GM19099 (cell line): ENCODE results near the gene CEBPA.

ENCODE experiments used
- POLR2A ChIP-seq: IDR thresholded peaks from 3 replicates; pipeline ENCODE4 v1.6.1; 2011; ENCODE audit warnings: low read depth; ENCODE audit not compliant: insufficient read length; ENCODE audit errors: extremely low read depth

Gene CEBPA

GRCh38 chr19:33334271-33334670 lies 31.9 kb upstream of the CEBPA start:
- TF ChIP-seq POLR2A, result no peak

GRCh38 chr19:33333642-33334041 lies 31.3 kb upstream of the CEBPA start:
- TF ChIP-seq POLR2A, result no peak

- TF ChIP-seq POLR2A, result no peak
Observed at GRCh38 chr19:33333151-33333550, 30.8 kb upstream of the CEBPA start.

GRCh38 chr19:33332248-33332647 lies 29.9 kb upstream of the CEBPA start:
- TF ChIP-seq POLR2A, result no peak

GRCh38 chr19:33329736-33330135 lies 27.4 kb upstream of the CEBPA start:
- TF ChIP-seq POLR2A, result no peak

- TF ChIP-seq POLR2A, result no peak
Observed at GRCh38 chr19:33329060-33329459, 26.7 kb upstream of the CEBPA start.

GRCh38 chr19:33325920-33326319 lies 23.6 kb upstream of the CEBPA start:
- TF ChIP-seq POLR2A, result no peak

- no peak for TF ChIP-seq POLR2A
Observed at GRCh38 chr19:33324628-33325027, 22.3 kb upstream of the CEBPA start.

- TF ChIP-seq POLR2A, result no peak
Observed at GRCh38 chr19:33323093-33323820, 20.9 kb upstream of the CEBPA start.

- TF ChIP-seq POLR2A, result no peak
Observed at GRCh38 chr19:33320636-33321035, 18.3 kb upstream of the CEBPA start.

- TF ChIP-seq POLR2A, result no peak
Observed at GRCh38 chr19:33317517-33317916, 15.2 kb upstream of the CEBPA start.

GRCh38 chr19:33316541-33317264 lies 14.4 kb upstream of the CEBPA start:
- TF ChIP-seq POLR2A, result no peak

- TF ChIP-seq POLR2A, result no peak
Observed at GRCh38 chr19:33312065-33312464, 9.7 kb upstream of the CEBPA start.

- no peak for TF ChIP-seq POLR2A
Observed at GRCh38 chr19:33311326-33311682, 9.0 kb upstream of the CEBPA start.

GRCh38 chr19:33310606-33311325 lies 8.4 kb upstream of the CEBPA start:
- TF ChIP-seq POLR2A, result no peak

- no peak for TF ChIP-seq POLR2A
Observed at GRCh38 chr19:33309826-33310225, 7.5 kb upstream of the CEBPA start.
